GM12801 (cell line): ENCODE data around the gene RNMT.

Experiments
- TF ChIP-seq, protein P1 (sequence below): IDR thresholded peaks from one replicate; pipeline ENCODE4 v1.5.1; 2011; ENCODE audit warnings: control low read depth; ENCODE audit not compliant: insufficient read length; ENCODE audit errors: extremely low read depth

Gene RNMT

DNA sequence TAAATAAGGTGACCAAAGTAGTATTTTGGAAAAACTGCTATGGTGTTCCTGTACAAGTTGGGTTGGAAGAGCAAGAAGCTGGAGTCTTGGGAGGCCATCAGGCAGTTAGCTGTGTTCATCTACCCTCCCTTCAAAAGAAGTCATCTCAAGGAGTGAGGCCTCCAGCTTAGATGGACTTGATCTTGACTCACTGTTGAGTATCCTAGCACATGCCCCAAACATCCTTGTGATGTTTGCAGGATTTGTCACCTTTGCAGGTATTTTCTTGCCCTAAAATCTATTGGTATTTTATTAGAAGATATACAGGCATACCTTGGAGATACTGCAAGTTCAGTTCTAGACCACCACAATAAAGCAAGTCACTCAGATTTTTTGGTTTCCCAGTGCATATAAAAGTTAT lies 30.2 kb downstream of the RNMT start:
- TF ChIP-seq, protein P1, sequence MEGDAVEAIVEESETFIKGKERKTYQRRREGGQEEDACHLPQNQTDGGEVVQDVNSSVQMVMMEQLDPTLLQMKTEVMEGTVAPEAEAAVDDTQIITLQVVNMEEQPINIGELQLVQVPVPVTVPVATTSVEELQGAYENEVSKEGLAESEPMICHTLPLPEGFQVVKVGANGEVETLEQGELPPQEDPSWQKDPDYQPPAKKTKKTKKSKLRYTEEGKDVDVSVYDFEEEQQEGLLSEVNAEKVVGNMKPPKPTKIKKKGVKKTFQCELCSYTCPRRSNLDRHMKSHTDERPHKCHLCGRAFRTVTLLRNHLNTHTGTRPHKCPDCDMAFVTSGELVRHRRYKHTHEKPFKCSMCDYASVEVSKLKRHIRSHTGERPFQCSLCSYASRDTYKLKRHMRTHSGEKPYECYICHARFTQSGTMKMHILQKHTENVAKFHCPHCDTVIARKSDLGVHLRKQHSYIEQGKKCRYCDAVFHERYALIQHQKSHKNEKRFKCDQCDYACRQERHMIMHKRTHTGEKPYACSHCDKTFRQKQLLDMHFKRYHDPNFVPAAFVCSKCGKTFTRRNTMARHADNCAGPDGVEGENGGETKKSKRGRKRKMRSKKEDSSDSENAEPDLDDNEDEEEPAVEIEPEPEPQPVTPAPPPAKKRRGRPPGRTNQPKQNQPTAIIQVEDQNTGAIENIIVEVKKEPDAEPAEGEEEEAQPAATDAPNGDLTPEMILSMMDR, result no peak

GRCh38 chr18:13758622-13759021 lies 32.1 kb downstream of the RNMT start:
- TF ChIP-seq, protein P1, result no peak

DNA sequence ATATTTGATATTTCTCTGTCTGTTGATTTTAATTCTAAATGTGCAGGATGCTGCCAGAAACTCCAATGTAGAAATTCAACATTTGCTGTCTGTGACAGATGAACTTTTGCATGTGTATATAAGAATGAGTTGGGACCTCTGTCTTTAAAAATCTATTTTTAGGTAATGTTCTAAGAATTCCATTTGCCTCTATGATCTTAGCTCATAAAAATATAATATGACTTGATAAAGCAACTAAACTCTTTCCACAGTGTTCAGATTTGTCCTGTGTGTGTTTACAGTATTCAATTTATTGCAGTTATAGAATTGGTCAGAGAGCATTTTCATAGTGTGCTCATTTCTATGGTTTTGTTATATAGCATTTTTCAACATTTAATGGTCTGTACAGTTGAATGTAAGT lies 33.6 kb downstream of the RNMT start:
- TF ChIP-seq, protein P1, result no peak

DNA sequence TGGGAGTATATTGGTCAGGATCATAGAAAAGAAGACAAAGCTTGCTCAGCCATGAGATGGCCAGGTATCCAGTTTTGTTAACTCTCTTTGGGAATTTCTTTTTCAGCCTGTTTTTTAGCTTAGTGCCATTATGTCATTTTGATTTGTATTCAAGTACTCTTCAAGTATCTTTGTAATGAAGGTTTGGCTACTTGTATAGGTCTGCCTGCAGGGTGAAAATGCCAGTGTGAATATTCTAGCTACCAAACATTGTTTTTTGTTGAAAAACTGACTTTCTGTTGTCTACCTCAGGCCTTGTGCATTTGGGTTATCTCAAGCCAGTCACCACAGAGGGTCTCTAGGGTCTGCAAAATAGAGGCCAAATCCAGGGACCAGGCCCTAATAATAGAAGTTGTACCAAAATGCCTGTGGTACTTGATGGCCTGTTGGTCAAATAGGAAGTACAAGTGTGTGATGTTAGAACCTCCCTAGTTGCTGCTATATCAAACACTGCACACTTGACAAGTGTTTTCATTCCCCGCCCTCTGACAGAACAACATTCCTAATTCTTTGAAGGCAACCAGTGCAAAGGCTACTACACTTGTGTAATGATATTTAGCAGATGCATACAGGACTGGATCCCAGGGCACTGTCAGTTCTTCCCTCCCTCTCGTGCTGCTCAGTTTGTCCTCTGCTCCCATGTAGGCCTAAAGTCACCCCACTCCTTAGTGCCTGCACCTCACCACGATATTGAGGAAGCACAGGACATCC lies 36.4 kb downstream of the RNMT start:
- TF ChIP-seq, protein P1, result no peak

DNA sequence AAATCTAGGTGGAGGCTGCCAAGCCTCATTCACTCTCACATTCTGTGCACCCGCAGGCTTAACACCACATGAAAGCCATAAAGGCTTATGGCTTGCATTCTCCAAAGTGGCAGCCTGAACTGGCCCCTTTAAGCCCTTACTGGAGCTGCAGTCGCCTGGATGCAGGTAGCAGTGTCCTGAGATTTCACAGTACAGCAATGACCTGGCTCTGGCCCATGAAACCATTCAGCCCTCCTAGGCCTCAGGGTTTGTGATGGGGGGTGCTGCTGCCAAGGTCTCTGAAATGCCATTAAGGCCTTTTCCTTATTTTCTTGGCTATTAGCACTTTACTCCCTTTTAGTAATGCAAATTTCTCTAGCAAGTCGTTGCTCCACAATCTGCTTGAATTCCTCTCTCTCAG lies 48.6 kb downstream of the RNMT start:
- TF ChIP-seq, protein P1, result no peak

- TF ChIP-seq, protein P1, result no peak
These were observed 64.7 kb downstream of the RNMT start for GRCh38 chr18:13791181-13791580.

- TF ChIP-seq, protein P1, result no peak
These were observed 67.3 kb downstream of the RNMT start for GRCh38 chr18:13793819-13794218.
